ENCODE results near the gene ZBTB2. TPM values are rescaled to one million over a fixed set of nuclear protein-coding genes. Genes with fewer than 3 reads are reported as not detected.

ZBTB2 gene
- total RNA-seq, 1 experiment from 2014 or later = 31.4 TPM

GRCh38 chr6:151351146-151351700 is 40.1 kb downstream of the ZBTB2 start:
- no peak overlapping the region for H3T11ph ChIP-seq (ENCODE audit: low read length)
- no peak overlapping the region for H2AK5ac ChIP-seq (ENCODE audit: insufficient read length, low read length)
- H2BK5ac ChIP-seq (ENCODE audit: insufficient read length, low read length) = no peak overlapping the region
- no peak overlapping the region for H4K8ac ChIP-seq (replicated peaks; ENCODE audit: insufficient read length, low read depth, low read length)
- H3K27me3 ChIP-seq (ENCODE audit: insufficient read depth, low read length) = no peaks in the 10 kb centered on the region
- no peak overlapping the region for H3K18ac ChIP-seq (ENCODE audit: insufficient read length, low read depth, low read length)
- no peak overlapping the region for H3K14ac ChIP-seq (ENCODE audit: insufficient read depth, low read length)
- H3K4ac ChIP-seq (ENCODE audit: low read depth, low read length) = no peak overlapping the region
- H3K9ac ChIP-seq (ENCODE audit: extremely low read depth, insufficient read length, low read length) = no peak overlapping the region
- no peak overlapping the region for H2BK20ac ChIP-seq (ENCODE audit: low read depth, low read length, poor library complexity, severe bottlenecking)
- no peak overlapping the region for H3K27ac Mint-ChIP-seq
- no peak overlapping the region for H3K4me3 Mint-ChIP-seq
- no peak overlapping the region for H3K4me2 ChIP-seq (ENCODE audit: insufficient read depth, insufficient read length, low read length)
- H4K91ac ChIP-seq (ENCODE audit: insufficient read length, low read depth, low read length) = no peak overlapping the region
- H3K27me3 Mint-ChIP-seq (ENCODE audit: low read depth) = no peaks in the 10 kb centered on the region
- H3K23me2 ChIP-seq (ENCODE audit: insufficient read length, low read depth, low read length, poor library complexity, severe bottlenecking) = no peaks in the 10 kb centered on the region
- H3K9me3 Mint-ChIP-seq = no peaks in the 10 kb centered on the region
- H3K27ac ChIP-seq (ENCODE audit: insufficient read length, low read depth, low read length) = no peak overlapping the region
- H3K56ac ChIP-seq (ENCODE audit: insufficient read length, low read depth, low read length) = no peak overlapping the region
- H3K9me3 ChIP-seq (ENCODE audit: control insufficient read depth, low read depth, low read length) = no peaks in the 10 kb centered on the region
- H3K23ac ChIP-seq (ENCODE audit: insufficient read length, low read depth, low read length) = no peak overlapping the region
- H2BK120ac ChIP-seq (ENCODE audit: low read depth, low read length, poor library complexity, severe bottlenecking) = no peak overlapping the region
- no peak for TF ChIP-seq CTCF (conservative IDR thresholded peaks at IDR 0.05)
- no peak overlapping the region for H2BK15ac ChIP-seq (ENCODE audit: low read depth, low read length)
- DNase-seq = no peak
- no peak overlapping the region for H4K5ac ChIP-seq (ENCODE audit: insufficient read length, low read depth, low read length)
- H2BK12ac ChIP-seq (ENCODE audit: insufficient read length, low read depth, low read length) = no peak overlapping the region
- no peak overlapping the region for H2AFZ ChIP-seq (ENCODE audit: low read length)
- no peaks in the 10 kb centered on the region for H3K4me1 ChIP-seq (ENCODE audit: insufficient read depth, low read length)
- no peaks in the 10 kb centered on the region for H3K79me1 ChIP-seq (ENCODE audit: insufficient read depth, low read depth, low read length, poor library complexity, severe bottlenecking)
- H3K79me2 ChIP-seq (ENCODE audit: insufficient read depth, low read length) = no peaks in the 10 kb centered on the region
- H3K4me1 Mint-ChIP-seq = no peaks in the 10 kb centered on the region
- peaks cover 7 to 29% (median 19%) of the 10 kb centered on the region in 3 experiments; a peak in 5 of 7 replicates for H3K36me3 Mint-ChIP-seq (ENCODE audit: insufficient read depth in 1 of 3, low read depth in 3 of 3)
- no CpG with 5 or more reads among the region's 18 CpGs for WGBS (ENCODE audit: extremely low coverage, insufficient read length, low lambda C conversion rate)
- H4K20me1 ChIP-seq (ENCODE audit: control insufficient read depth, insufficient read depth, insufficient read length) = no peaks in the 10 kb centered on the region
